NCI-H526 treated with DMSO at 0.1 percent for 48 hours (cell line): Measurements from ENCODE around the gene PDHA1.

ENCODE experiments used
- DNase-seq: peaks from one replicate; lab custom pipeline; 2025; lab: John Stamatoyannopoulos, UW

PDHA1 gene

GRCh38 chrX:19343535-19344408 is at the start of gene PDHA1:
TSS of gene PDHA1 (plus strand) at chrX:19343927. CDS start at chrX:19344038, 111 bp downstream.
- DNase-seq: peak; percentile 92

GRCh38 chrX:19303256-19303880 is 40.4 kb upstream of the PDHA1 start:
- no peak for DNase-seq

GRCh38 chrX:19326567-19326966 is 17.2 kb upstream of the PDHA1 start:
- no peak for DNase-seq

GRCh38 chrX:19331831-19332230 is 11.9 kb upstream of the PDHA1 start:
- no peak for DNase-seq

- no peak for DNase-seq
Observed at GRCh38 chrX:19332983-19333382, 10.7 kb upstream of the PDHA1 start.

GRCh38 chrX:19334945-19335626 is 8.6 kb upstream of the PDHA1 start:
- peak; percentile 86 for DNase-seq

GRCh38 chrX:19342331-19342906 is 1.3 kb upstream of the PDHA1 start:
- DNase-seq: no peak

GRCh38 chrX:19343085-19343534 is 617 bp upstream of the PDHA1 start:
- DNase-seq: no peak

GRCh38 chrX:19344661-19345060 is 934 bp downstream of the PDHA1 start:
- no peak for DNase-seq

- no peak for DNase-seq
Observed at GRCh38 chrX:19347916-19348315, 4.2 kb downstream of the PDHA1 start.

GRCh38 chrX:19349264-19349663 is 5.5 kb downstream of the PDHA1 start:
- no peak for DNase-seq

- no peak for DNase-seq
Observed at GRCh38 chrX:19350941-19351384, 7.2 kb downstream of the PDHA1 start.

GRCh38 chrX:19354625-19355024 is 10.9 kb downstream of the PDHA1 start:
- DNase-seq: no peak

GRCh38 chrX:19358521-19358920 is 14.8 kb downstream of the PDHA1 start:
- no peak for DNase-seq

GRCh38 chrX:19360903-19361302 is 17.2 kb downstream of the PDHA1 start:
- no peak for DNase-seq

- no peak for DNase-seq
Observed at GRCh38 chrX:19361701-19362100, 18.0 kb downstream of the PDHA1 start.

- DNase-seq: no peak
Observed at GRCh38 chrX:19368576-19368975, 24.8 kb downstream of the PDHA1 start.

GRCh38 chrX:19370061-19370460 is 26.3 kb downstream of the PDHA1 start:
- DNase-seq: no peak

- peak; percentile 50 for DNase-seq
Observed at GRCh38 chrX:19372170-19372546, 28.4 kb downstream of the PDHA1 start.

- DNase-seq: peak; percentile 50
Observed at GRCh38 chrX:19372547-19373331, 29.0 kb downstream of the PDHA1 start.

- DNase-seq: no peak
Observed at GRCh38 chrX:19373351-19373891, 29.7 kb downstream of the PDHA1 start.
